Muscle layer of colon (tissue), 2 donors: ENCODE results near the gene SLC25A42.
A peak's percentile ranks its signal among the peaks of the same experiment; 100 is the strongest.

ENCODE experiments used
- H3K27ac ChIP-seq: one replicate; pipeline ENCODE4 v1.7.0; 2013; ENCODE audit warnings: low read depth, mild to moderate bottlenecking, low read length, moderate library complexity
- H3K27me3 ChIP-seq, 2 donors: one replicate each; pipeline ENCODE4 v1.7.0; 2013; ENCODE audit warnings: low read length in 2 of 2, mild to moderate bottlenecking in 2 of 2; ENCODE audit not compliant: insufficient read depth in 2 of 2, control insufficient read depth in 1 of 2
- H3K36me3 ChIP-seq: one replicate; pipeline ENCODE4 v1.7.0; 2013; ENCODE audit warnings: mild to moderate bottlenecking, low read length; ENCODE audit not compliant: insufficient read depth
- H3K4me1 ChIP-seq: one replicate; pipeline ENCODE4 v1.7.0; 2013; ENCODE audit warnings: mild to moderate bottlenecking, low read length; ENCODE audit not compliant: insufficient read depth
- H3K4me3 ChIP-seq, 2 donors: one replicate each; pipeline ENCODE4 v1.7.0; 2013; ENCODE audit warnings: low read length in 2 of 2, low read depth in 1 of 2, mild to moderate bottlenecking in 1 of 2, moderate library complexity in 1 of 2
- H3K9ac ChIP-seq: one replicate; pipeline ENCODE4 v1.7.0; 2013; ENCODE audit warnings: low read length
- H3K9me3 ChIP-seq: one replicate; pipeline ENCODE4 v1.7.0; 2013; ENCODE audit warnings: mild to moderate bottlenecking, low read length
- donor health status: abdominal sarcoma.
- donor health status: Adenocarcinoma of cecum.

Gene SLC25A42

DNA sequence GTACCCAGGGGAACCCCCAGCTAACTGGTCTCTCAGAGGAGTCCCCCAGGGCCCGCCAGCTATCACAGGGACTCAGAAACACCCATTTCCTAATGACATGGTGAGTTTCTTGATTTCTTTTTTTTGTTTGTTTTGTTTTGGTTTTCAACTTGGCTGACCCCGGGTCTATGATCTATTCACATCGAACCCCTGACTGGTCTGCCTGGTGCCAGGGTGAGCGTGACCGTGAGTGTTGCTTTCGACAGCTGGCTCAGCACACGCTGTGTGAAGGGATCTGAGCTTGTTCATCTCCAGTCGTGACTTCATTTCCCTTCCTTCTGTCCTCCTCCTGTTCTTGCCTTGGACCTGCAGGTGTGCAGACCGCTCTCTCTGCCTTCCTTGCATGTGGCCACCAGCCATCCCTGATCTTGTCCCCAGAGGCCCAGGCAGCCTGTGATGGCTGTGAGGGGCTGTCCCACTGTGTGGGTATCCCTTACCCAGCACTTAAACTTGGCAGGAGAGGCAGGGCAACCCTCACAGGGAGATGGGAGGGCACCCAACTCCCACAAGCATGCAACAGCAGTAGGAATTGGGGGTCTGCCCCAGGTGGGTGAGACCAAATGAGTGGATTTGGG, 48.3 kb downstream of the SLC25A42 start:
- H3K4me3 ChIP-seq: no peak overlapping the region
- no peaks in the 10 kb centered on the region for H3K36me3 ChIP-seq
- no peaks in the 10 kb centered on the region for H3K4me1 ChIP-seq
- H3K27me3 ChIP-seq: no peaks in the 10 kb centered on the region
- H3K9me3 ChIP-seq: no peaks in the 10 kb centered on the region
- no peak overlapping the region for H3K27ac ChIP-seq
- no peak overlapping the region for H3K9ac ChIP-seq

DNA sequence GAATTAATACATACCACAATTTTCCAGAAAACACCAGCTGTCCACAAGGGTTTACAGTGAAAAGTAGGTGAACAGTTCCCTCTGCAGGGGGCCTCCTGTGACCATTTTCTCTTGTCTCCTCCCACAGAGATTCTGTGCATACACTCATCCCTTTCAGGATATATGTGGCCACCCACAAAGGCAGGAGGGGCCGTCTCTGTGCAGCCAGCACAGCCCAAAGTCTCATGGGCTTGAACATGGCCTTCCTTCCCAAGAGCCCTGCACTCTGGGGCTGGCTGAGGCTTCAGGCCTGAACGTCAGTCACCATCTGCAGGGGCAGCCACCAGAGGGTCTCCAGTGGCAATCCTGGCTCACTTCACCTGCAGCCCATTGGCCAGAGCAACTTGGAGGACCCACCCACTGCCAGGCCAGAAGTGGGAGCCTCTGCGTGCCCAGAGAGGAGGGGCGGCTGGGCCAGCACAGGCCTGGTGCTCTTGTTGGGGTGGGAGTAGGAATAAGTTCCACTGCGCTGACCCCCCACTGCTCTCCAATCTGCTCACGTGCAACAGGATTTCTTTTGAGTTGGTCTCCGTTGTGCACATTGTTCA, 49.3 kb downstream of the SLC25A42 start:
- H3K4me1 ChIP-seq: no peaks in the 10 kb centered on the region
- no peaks in the 10 kb centered on the region for H3K9me3 ChIP-seq
- H3K27ac ChIP-seq: no peak overlapping the region

DNA sequence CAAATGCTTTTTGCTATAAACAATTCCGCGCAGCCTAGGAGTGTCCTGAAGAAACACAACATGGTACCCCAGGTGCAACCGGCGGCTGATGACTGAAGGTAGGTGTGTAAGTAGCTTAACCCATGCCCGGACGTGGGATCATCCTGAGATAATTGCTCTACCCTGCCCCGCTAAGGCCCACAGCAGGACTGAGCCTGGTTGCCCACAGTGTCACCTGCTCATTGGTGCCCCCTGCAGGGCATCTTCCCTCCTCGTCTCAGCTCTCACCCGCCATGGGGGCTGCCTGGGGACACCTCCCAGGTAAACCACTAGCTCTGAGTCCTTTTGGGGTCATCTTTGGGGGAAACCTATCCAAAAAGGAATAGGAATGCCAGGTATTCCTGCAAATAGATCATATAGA, 52.2 kb downstream of the SLC25A42 start:
- Histone ChIP-seq H3K27me3 (no peaks in the 10 kb centered on the region), H3K9me3 (no peaks in the 10 kb centered on the region), H3K4me3 (no peak overlapping the region), H3K27ac (no peak overlapping the region), H3K4me1 (peaks cover 4% of the 10 kb centered on the region), H3K36me3 (no peaks in the 10 kb centered on the region), H3K9ac (no peak overlapping the region)

More for the DNA sequence above, 49.3 kb downstream of the SLC25A42 start:
- Histone ChIP-seq H3K27me3 (no peaks in the 10 kb centered on the region), H3K36me3 (no peaks in the 10 kb centered on the region), H3K9ac (no peak overlapping the region), H3K4me3 (no peak overlapping the region)

DNA sequence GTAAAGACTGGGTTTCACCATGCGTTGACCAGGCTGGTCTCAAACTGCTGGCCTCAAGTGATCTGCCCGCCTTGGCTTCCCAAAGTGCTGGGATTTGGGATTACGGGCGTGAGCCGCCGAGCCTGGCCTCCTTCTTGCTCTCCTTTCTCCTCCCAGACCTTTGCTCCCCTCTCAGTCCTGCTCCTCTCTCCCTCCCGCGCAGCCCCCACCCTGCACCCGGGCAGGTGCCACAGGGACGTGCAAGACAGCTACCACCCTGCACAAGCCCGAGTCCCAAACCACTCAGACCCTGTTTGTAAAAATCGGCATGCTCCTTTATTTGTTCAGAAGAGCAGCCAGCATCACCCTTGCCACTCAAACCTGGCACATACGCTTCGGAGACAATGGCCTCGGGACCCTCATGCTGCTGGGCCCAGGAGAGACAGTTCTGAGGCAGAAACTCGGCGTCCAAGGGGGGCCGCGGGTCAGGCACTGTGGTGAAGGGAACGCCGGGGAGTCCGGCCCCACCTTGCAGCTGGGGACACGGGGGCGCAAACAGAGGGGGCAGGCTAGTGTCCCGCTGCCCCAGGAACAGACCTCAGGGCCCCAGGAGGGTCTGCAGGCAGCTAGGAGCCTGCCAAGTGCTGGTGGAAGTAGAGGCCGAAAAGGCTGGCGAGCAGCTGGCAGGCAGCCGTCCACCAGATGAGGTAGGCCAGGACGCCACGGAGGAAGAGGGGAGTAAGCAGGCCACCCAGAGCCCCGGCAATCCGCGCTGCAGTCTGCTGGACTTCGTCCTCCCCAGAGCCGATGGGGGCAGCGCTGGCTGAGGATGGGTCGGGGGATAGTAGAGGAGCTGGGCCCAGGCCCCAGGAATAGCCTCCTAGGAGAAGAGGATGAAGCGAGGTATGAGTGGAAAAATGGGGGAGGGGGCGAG, 55.8 kb downstream of the SLC25A42 start:
- Histone ChIP-seq H3K27ac (peak overlapping the region; percentile 41), H3K4me1 (peaks cover 4% of the 10 kb centered on the region), H3K36me3 (no peaks in the 10 kb centered on the region)

DNA sequence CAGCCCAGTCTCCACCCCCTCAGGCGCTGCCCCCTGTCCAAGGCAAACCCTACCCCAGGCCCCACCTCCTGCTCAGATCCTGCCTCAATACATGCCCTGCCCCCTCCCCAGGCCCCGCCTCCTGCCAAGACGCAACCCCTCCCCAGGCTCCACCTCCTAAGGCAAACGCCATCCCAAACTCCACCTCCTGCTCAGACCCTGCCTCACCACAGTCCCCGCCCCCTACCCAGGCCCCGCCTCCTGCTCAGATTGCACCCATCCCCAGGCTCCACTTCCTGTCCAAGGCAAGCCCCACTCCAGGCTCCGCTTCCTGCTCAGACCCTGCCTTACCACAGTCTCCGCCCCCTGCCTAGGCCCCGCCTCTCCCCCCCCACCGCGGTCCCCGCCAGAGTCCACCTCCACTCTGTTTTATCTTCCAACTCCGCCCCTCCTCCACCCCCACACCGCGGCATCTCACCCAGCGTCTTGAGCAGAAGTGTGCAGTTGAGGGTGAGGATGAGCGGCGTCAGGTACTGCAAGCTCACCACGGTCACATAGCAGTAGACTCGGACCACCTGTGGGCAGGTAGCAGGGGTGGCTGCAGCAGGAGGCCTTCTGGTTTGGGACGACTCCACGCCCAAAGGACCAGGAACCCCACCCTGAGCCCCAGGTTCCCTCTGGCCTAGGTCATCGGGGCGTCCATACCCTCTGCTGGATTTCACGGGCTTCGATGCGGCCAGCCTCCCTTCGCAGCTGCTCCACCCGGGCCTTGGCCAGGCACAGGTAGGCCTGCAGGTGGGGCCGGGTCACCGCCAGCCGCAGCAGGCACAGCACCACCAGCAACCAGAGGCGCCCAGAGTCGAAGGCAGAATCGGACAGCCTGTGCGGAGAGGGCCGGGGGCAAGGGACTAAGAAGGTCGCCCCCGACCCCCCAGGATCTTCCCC, 56.8 kb downstream of the SLC25A42 start:
- Histone ChIP-seq H3K27ac (peak overlapping the region; percentile 41), H3K4me3 (peak overlapping the region; percentile 14 to 18), H3K36me3 (no peaks in the 10 kb centered on the region)

More for the DNA sequence above, 55.8 kb downstream of the SLC25A42 start:
- H3K9me3 ChIP-seq: no peaks in the 10 kb centered on the region
- H3K4me3 ChIP-seq: peak overlapping the region; percentile 14 to 18
- H3K9ac ChIP-seq: no peak overlapping the region
- no peaks in the 10 kb centered on the region for H3K27me3 ChIP-seq

DNA sequence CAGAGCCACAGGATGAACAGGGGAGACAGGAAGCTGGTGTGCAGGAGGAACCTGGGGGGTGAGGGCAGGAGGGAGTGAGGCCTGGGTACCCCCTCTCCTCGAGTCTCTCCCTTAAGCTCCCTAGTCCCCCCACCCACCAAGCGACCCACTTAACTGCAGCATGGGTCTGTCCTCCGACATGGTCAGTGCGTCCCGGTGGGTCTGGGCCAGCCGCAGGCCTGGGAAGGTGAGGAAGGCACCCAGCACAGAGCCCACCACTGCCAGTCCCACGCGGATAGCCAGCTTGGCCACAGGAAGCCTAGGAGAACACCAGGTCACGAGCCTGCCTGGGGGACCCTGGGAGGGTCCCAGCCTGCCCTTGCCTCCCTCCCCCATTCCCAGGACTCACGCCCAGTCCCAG, 57.6 kb downstream of the SLC25A42 start:
- Histone ChIP-seq H3K4me1 (peaks cover 4% of the 10 kb centered on the region), H3K9me3 (no peaks in the 10 kb centered on the region), H3K9ac (no peak overlapping the region), H3K27me3 (no peaks in the 10 kb centered on the region), H3K4me3 (no peak overlapping the region), H3K36me3 (no peaks in the 10 kb centered on the region), H3K27ac (no peak overlapping the region)

More for the DNA sequence above, 56.8 kb downstream of the SLC25A42 start:
- Histone ChIP-seq H3K4me1 (peaks cover 4% of the 10 kb centered on the region), H3K9ac (no peak overlapping the region), H3K9me3 (no peaks in the 10 kb centered on the region), H3K27me3 (no peaks in the 10 kb centered on the region)

DNA sequence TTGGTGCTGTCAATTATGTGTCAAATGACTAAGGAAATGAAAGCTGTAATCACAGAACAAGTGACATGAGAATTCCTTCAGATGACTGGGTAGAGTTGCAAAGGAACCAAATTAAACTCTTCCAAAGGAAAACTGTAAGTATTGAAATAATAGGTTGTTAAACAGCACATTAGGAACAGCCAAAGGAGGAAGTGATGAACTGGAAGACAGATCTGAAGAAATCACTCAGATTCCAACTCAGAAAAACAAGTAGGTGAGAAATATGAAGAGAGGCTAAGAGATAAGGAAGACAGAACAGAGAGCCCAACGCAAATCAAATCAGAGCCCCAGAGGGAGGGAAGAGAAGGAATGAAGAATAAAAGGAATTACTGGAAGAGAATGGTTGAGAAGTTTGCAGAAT, 59.1 kb downstream of the SLC25A42 start:
- peaks cover 4% of the 10 kb centered on the region for H3K4me1 ChIP-seq
- no peaks in the 10 kb centered on the region for H3K27me3 ChIP-seq
- no peak overlapping the region for H3K27ac ChIP-seq
- no peak overlapping the region for H3K4me3 ChIP-seq
- no peak overlapping the region for H3K9ac ChIP-seq
- no peaks in the 10 kb centered on the region for H3K9me3 ChIP-seq
- no peaks in the 10 kb centered on the region for H3K36me3 ChIP-seq

DNA sequence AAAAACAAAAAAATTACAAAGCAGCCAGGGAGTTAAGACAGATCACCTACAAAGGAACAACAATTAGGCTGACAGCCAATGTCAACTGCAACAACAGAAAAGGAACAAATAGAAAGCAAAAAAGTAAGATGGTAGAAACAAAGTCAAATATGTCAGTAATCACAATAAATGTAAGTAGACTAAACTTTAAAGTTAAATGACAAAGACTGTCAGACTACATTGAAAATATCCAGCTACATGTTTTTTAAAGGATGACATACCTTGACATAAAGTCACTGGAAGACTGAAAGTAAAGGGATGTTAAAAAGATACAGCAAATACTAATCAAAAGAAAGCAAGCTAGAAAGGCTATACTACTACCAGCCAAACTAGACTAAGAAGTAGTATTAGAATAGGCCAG, 59.6 kb downstream of the SLC25A42 start:
- no peak overlapping the region for H3K4me3 ChIP-seq
- no peaks in the 10 kb centered on the region for H3K27me3 ChIP-seq
- H3K27ac ChIP-seq: no peak overlapping the region
- H3K36me3 ChIP-seq: no peaks in the 10 kb centered on the region
- H3K9me3 ChIP-seq: no peaks in the 10 kb centered on the region
- H3K4me1 ChIP-seq: peaks cover 4% of the 10 kb centered on the region
- no peak overlapping the region for H3K9ac ChIP-seq

DNA sequence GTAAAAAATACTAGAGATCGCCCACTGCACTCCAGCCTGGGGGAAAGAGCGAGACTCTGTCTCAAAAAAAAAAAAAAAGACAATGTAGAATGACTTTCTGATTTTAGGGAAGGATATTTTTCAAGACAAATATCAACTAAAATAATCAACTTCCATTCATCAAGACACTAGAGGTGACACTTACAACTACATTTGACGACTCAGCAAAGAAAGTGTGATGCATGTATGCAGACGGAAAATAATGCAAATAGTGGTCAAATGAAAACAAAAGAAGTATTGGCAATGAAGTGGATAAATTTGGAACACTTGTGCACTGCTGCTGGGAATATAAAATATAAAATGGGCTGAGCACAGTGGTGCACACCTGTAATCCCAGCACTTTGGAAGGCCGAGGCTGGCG, 62.3 kb downstream of the SLC25A42 start:
- Histone ChIP-seq H3K27me3 (no peaks in the 10 kb centered on the region), H3K27ac (no peak overlapping the region), H3K36me3 (no peaks in the 10 kb centered on the region), H3K9me3 (no peaks in the 10 kb centered on the region), H3K4me1 (no peaks in the 10 kb centered on the region), H3K4me3 (no peak overlapping the region), H3K9ac (no peak overlapping the region)

DNA sequence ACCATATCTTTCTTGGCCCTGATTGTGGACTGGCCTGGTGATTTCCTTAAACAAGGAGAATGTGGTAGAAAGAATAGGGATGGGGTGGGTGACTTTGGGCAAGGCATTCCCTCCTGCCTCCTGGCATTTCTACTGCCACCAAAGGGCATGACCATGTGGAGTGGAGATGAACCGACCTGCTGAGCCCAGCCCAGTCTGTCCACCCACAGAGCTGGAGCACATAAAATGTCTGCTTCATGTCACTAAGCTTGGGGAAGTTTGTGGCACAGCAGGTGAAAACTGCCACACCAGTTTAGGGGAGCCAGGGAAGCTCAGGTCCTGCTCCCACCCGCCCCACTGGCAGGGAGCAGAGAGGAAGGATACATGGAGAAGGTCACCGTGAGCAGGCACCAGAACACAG, 68.2 kb downstream of the SLC25A42 start:
- Histone ChIP-seq H3K4me3 (no peak overlapping the region), H3K4me1 (peaks cover 7% of the 10 kb centered on the region), H3K27ac (no peak overlapping the region), H3K36me3 (peaks cover 7% of the 10 kb centered on the region), H3K9me3 (peaks cover 8% of the 10 kb centered on the region), H3K27me3 (no peaks in the 10 kb centered on the region), H3K9ac (no peak overlapping the region)

DNA sequence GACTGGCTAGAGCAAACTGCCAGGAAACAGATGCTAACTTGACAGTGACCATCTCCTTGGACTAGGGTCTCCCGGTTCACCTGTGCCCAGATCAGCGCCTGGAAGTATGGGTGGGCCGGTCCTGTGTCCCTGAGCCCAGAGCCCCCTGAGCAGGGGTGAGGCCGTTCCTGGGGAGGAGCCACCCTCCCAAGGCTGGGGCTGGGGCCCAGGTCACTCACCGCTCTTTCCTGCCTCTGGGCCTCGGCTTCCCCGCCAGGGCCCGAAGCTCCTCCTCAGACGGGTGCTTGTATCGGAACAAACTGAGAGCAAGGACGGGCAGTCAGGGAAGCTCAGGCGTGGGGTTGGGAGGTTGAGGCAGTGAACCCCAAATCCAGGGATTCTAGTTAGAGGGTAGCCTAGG, 69.1 kb downstream of the SLC25A42 start:
- H3K27me3 ChIP-seq: no peaks in the 10 kb centered on the region
- H3K9me3 ChIP-seq: peaks cover 8% of the 10 kb centered on the region
- no peak overlapping the region for H3K27ac ChIP-seq
- H3K4me1 ChIP-seq: peaks cover 14% of the 10 kb centered on the region
- H3K9ac ChIP-seq: no peak overlapping the region
- H3K36me3 ChIP-seq: peaks cover 7% of the 10 kb centered on the region
- H3K4me3 ChIP-seq: no peak overlapping the region
